Coronary artery (tissue), 2 donors: ENCODE data around the gene KLRF2.

Experiments used
- DNase-seq: peaks from one replicate; pipeline ENCODE4 v3.0.0-alpha.2; 2017; ENCODE audit warnings: low spot score
- H3K27ac ChIP-seq, 2 donors: fragments of 200-600 bp; sonication (generic); one replicate each; pipeline ENCODE4 v1.5.1; 2016 to 2019
- H3K4me3 ChIP-seq: fragments of 200-600 bp; sonication (generic); 2 replicates; pipeline ENCODE4 v1.5.1; 2016; ENCODE audit warnings: mild to moderate bottlenecking, moderate library complexity
- TF ChIP-seq, protein P1 (sequence below): fragments of 200-600 bp; sonication (generic); IDR thresholded peaks from one replicate; pipeline ENCODE4 v1.5.1; 2019; ENCODE audit warnings: antibody characterized with exemption

Gene KLRF2

DNA sequence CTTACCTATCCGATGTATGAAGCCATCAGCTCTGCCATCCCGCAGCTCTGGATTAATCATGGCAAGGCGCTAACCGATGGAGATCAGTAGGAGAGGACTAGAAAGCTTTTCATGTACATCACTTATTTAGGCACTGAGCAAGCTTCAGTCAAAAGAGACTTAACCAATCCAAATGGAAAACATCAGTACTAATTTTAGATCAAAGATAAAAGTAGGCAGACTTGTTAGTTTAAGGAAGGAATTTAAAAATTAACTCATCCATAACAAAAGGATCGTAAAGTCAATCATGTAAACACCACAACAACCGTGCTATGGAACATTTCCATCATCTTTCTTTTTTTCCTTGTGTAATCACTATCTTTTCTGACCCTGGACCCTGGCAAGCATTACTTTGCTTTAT, 51.0 kb downstream of the KLRF2 start, which contains the start of gene CLEC2A:
CLEC2A (minus strand) TSS at position 101 of the 400 bp plus-strand sequence; CDS start at position 60, 41 bp downstream.
- Histone ChIP-seq H3K27ac (no peak within 1 kb of the TSS), H3K4me3 (no peak within 1 kb of the TSS)
- TF ChIP-seq, protein P1, sequence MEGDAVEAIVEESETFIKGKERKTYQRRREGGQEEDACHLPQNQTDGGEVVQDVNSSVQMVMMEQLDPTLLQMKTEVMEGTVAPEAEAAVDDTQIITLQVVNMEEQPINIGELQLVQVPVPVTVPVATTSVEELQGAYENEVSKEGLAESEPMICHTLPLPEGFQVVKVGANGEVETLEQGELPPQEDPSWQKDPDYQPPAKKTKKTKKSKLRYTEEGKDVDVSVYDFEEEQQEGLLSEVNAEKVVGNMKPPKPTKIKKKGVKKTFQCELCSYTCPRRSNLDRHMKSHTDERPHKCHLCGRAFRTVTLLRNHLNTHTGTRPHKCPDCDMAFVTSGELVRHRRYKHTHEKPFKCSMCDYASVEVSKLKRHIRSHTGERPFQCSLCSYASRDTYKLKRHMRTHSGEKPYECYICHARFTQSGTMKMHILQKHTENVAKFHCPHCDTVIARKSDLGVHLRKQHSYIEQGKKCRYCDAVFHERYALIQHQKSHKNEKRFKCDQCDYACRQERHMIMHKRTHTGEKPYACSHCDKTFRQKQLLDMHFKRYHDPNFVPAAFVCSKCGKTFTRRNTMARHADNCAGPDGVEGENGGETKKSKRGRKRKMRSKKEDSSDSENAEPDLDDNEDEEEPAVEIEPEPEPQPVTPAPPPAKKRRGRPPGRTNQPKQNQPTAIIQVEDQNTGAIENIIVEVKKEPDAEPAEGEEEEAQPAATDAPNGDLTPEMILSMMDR, result no peak
- no peak for DNase-seq

GRCh38 chr12:9933958-9934357, 52.7 kb downstream of the KLRF2 start:
- H3K27ac ChIP-seq, result no peak overlapping the region
- H3K4me3 ChIP-seq, result no peak overlapping the region
- TF ChIP-seq, protein P1, result no peak
- DNase-seq, result no peak

DNA sequence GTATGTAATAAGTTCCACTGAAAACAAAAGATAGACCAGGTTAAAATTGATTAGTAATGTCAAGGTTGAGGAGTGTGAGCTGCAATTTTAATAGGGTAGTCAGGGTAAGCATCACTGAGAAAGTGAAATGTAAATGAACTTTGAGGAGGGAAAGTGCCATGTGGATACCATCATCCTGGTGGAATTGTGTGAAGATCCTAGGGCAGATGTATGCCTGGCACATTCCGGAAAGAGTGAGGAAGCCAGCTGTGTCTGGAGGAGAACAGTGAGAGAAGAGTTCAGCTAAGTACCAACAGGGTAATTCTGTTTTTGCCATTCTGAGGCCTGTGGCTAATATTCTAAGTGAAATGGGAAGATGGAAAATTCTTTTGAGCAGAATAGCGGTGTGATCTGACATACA, 53.7 kb downstream of the KLRF2 start:
- TF ChIP-seq, protein P1, result no peak
- Histone ChIP-seq H3K27ac (no peak overlapping the region), H3K4me3 (no peak overlapping the region)
- DNase-seq, result no peak

DNA sequence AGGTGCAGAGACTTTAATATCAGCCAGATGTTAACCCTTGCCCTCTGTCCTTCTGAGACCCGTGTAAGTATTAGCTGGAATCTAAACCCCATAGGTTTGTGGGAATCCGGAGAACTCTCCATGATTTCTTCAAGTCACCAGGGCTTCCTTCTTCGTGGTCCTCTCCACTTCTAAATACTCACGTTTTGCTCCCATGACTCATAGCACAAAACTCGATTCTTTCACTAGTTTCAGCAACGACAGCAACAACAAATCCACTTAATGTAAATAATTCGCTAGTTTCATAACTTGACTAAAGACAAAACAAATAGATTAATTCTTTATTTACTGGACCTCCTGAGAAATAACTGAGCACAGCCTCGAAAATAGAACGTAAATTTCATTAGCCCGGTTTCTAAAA, 55.3 kb downstream of the KLRF2 start:
- no peak for DNase-seq
- H3K27ac ChIP-seq, result no peak overlapping the region
- TF ChIP-seq, protein P1, result no peak

DNA sequence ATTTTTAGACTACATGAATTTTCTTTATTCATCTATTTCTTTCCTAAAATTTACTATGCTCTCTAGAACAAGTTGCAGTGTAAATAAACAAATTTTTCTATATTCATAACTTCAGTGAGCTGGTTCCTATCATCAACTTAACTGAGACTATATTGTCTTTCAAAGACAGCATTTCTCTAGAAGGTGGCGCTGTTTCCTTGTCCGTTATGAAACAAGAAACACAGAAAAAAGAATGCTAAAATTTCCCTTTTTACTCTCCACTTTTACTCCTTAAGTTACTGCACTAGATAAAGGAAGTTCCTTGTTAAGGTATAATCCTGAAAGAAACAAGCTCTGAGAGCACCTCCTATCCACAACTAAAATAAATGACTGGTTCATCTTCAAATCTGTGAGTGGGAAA, 59.1 kb downstream of the KLRF2 start:
- TF ChIP-seq, protein P1, result no peak
- Histone ChIP-seq H3K4me3 (no peak overlapping the region), H3K27ac (no peak overlapping the region)
- DNase-seq, result no peak

More for the DNA sequence above, 55.3 kb downstream of the KLRF2 start:
- no peak overlapping the region for H3K4me3 ChIP-seq

DNA sequence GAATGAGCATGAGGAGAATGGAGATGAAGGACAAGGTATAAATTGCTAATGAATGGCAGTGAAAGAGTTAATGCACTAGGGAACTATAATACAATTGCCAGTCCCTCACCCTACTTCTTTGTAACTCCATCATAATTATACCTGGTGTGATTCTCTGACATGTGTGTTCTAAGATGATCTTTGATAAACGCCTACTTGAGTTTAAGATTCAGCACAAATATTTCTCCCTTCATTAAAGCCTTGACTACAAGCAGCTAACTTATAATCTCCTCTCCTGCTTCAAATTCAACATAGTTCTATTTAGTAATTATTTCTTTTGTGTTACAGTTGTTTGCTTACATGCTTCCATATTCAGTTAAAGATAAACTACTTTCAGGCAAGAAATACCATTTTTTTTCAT, 60.5 kb downstream of the KLRF2 start:
- DNase-seq, result no peak
- TF ChIP-seq, protein P1, result no peak
- Histone ChIP-seq H3K4me3 (no peak overlapping the region), H3K27ac (no peak overlapping the region)

DNA sequence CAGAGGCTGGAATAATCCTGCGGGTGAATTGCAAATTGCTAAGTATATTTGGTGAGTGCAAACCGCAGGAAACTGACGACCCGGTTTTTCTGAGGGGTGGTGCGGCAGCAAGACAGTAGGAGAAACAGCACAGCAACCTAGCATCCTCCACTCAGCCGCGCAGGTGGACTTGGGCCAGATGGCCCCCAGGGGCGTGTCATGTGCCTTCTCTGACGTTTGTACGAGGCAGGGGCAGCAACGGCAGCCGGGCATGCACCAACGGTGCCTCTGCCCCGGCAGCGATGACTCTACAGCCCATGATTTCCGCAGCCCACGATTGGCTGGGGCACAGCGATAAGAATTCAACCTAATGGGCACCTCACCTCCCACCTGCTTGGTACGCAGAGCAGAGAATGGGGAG, 62.0 kb downstream of the KLRF2 start:
- TF ChIP-seq, protein P1, result no peak
- no peak overlapping the region for H3K4me3 ChIP-seq
- H3K27ac ChIP-seq, result no peak overlapping the region
- no peak for DNase-seq
